Tibial nerve (tissue), 4 donors: ENCODE measurements around the gene FAHD1. TPM values are rescaled to one million over a fixed set of nuclear protein-coding genes. Genes with fewer than 3 reads are reported as not detected.

Experiments
- DNase-seq, 2 donors: peaks; one replicate each; pipeline ENCODE4 v3.0.0-alpha.2; 2019; ENCODE audit warnings: low spot score in 2 of 2
- H3K27ac ChIP-seq, 4 donors: fragments of 200-600 bp; sonication (generic) in 3 of 4; one replicate each; pipeline ENCODE4 v1.5.1; 2017 to 2019; ENCODE audit warnings: mild to moderate bottlenecking in 1 of 4
- H3K27me3 ChIP-seq, 2 donors: fragments of 200-600 bp; sonication (generic) in 1 of 2; one replicate each; pipeline versions ENCODE4 v1.5.1 to v1.6.0; 2017 to 2019
- H3K36me3 ChIP-seq, 3 donors: fragments of 200-600 bp; sonication (generic); one replicate each; pipeline ENCODE4 v1.5.1; 2018 to 2019
- H3K4me1 ChIP-seq, 4 donors: fragments of 200-600 bp; sonication (generic) in 3 of 4; one replicate each; pipeline ENCODE4 v1.5.1; 2017 to 2019
- H3K4me3 ChIP-seq, 4 donors: fragments of 200-600 bp; sonication (generic) in 3 of 4; one replicate each; pipeline ENCODE4 v1.5.1; 2017 to 2019; ENCODE audit warnings: mild to moderate bottlenecking in 1 of 4, moderate library complexity in 1 of 4
- H3K9me3 ChIP-seq, 4 donors: fragments of 200-600 bp; sonication (generic) in 3 of 4; one replicate each; pipeline ENCODE4 v1.5.1; 2017 to 2019
- EP300 ChIP-seq, 2 donors: sonication (generic); formaldehyde crosslinking; IDR thresholded peaks; one replicate each; pipeline ENCODE4 v1.6.1; 2017; ENCODE audit warnings: antibody characterized with exemption in 2 of 2, mild to moderate bottlenecking in 1 of 2
- POLR2A ChIP-seq, 2 donors: fragments of 450-650 bp; IDR thresholded peaks; one replicate each; pipeline ENCODE4 v1.6.1; 2017; ENCODE audit warnings: antibody characterized with exemption in 2 of 2, mild to moderate bottlenecking in 2 of 2, moderate library complexity in 2 of 2
- WGBS, 2 donors: methylation state at CpG; one replicate each; pipeline ENCODE4 v1.1.5; 2018; 5-methylcytosine and 5-hydroxymethylcytosine counted together
- total RNA-seq, 4 donors: library from RNA; depleted of rRNA; stranded (reverse); fragments of >200 nt; gene quantifications; one replicate each; pipeline ENCODE4 v1.1.0, GENCODE V29; 2016
- TF ChIP-seq, protein P1 (sequence below), 5 experiments: fragments of 200-600 bp in 3 of 5; fragments of 450-650 bp in 2 of 5; sonication (generic) in 3 of 5; IDR thresholded peaks; one replicate each; pipeline ENCODE4 v1.5.1; 2016 to 2019; ENCODE audit warnings: antibody characterized with exemption in 5 of 5, mild to moderate bottlenecking in 3 of 5, moderate library complexity in 2 of 5

FAHD1 gene
- total RNA-seq, 4 donors from 2014 or later, result 17.5 to 44.1 (median 33.7) TPM

DNA sequence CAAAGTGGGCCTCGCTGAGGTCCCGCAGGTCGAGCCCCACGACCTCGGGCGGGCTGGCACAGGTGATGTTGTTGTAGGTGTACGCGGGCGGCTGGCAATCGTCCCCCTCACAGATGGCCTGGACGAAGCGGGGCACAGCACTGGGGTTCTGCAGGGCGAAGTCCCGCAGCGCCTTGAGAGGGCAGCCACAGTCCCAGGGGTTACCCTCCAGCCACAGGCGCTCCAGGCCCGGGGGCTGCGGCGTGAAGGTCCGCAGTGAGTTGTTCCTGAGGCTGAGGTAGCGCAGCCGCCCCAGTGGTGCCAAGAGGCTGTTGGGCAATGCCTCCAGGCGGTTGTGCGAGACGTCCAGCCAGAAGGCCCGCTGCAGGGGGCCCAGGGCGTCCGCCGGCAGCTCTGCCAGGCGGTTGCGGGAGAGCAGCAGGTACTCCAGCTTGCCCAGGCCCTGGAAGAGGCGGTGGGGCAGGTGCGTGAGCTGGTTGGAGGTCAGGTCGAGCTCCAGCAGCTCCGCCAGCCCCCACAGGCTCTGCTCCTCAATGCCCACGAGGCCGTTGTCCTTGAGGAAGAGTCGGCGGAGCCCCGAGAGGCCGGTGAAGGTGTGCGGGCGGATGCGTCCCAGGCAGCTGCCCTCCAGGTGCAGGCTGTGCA lies 36.3 kb upstream of the FAHD1 start:
- peaks cover 0 to 31% (median 0%) of the 10 kb centered on the region in 4 donors for H3K4me1 ChIP-seq
- H3K27ac ChIP-seq, result no peak overlapping the region
- H3K36me3 ChIP-seq, result peaks cover 0 to 83% (median 6%) of the 10 kb centered on the region in 3 donors
- DNase-seq, result no peak
- no peaks in the 10 kb centered on the region for H3K9me3 ChIP-seq
- WGBS, 2 donors, result 86 to 95% methylated on average over 15 to 27 of the region's 44 CpGs
- TF ChIP-seq, protein P1, sequence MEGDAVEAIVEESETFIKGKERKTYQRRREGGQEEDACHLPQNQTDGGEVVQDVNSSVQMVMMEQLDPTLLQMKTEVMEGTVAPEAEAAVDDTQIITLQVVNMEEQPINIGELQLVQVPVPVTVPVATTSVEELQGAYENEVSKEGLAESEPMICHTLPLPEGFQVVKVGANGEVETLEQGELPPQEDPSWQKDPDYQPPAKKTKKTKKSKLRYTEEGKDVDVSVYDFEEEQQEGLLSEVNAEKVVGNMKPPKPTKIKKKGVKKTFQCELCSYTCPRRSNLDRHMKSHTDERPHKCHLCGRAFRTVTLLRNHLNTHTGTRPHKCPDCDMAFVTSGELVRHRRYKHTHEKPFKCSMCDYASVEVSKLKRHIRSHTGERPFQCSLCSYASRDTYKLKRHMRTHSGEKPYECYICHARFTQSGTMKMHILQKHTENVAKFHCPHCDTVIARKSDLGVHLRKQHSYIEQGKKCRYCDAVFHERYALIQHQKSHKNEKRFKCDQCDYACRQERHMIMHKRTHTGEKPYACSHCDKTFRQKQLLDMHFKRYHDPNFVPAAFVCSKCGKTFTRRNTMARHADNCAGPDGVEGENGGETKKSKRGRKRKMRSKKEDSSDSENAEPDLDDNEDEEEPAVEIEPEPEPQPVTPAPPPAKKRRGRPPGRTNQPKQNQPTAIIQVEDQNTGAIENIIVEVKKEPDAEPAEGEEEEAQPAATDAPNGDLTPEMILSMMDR (IDR thresholded peaks at IDR 0.05), result no peak
- TF ChIP-seq POLR2A (IDR thresholded peaks at IDR 0.05), result no peak
- TF ChIP-seq EP300 (IDR thresholded peaks at IDR 0.05), result no peak
- no peak overlapping the region for H3K4me3 ChIP-seq
- no peaks in the 10 kb centered on the region for H3K27me3 ChIP-seq

DNA sequence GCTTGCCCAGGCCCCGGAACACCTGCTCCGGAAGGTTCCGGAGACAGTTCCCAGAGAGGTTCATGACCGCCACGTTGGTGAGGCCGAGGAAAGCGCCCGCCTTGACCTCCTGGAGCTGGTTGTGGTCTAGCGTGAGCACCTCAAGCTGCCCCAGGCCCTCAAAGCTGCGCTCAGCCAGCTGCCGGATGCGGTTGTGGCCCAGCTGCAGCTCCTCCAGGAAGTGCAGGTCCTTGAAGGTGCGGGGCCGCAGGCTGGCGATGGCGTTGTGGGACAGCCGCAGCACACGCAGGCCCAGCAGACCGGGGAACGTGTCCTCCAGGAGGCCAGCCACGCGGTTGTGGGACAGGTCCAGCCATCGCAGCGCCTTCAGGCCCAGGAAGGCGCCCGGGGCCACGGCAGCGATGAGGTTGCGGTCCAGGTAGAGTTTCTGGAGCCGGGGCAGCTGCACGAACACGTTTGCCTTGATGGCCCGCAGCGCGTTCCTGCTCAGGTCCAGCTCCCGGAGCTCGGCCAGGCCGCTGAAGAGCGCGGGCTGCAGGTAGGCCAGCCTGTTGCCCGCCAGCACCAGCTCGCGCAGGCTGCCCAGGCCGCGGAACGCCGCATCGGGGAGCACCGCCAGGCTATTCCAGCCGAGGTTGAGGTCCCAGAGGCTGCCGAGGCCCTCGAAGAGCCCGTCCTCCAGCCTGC lies 35.6 kb upstream of the FAHD1 start:
- no peaks in the 10 kb centered on the region for H3K27me3 ChIP-seq
- no peak for TF ChIP-seq POLR2A (IDR thresholded peaks at IDR 0.05)
- TF ChIP-seq, protein P1 (IDR thresholded peaks at IDR 0.05), result no peak
- TF ChIP-seq EP300 (IDR thresholded peaks at IDR 0.05), result no peak
- H3K36me3 ChIP-seq, result peaks cover 0 to 76% (median 6%) of the 10 kb centered on the region in 3 donors
- 89 to 94% methylated on average over 11 to 25 of the region's 53 CpGs for WGBS, 2 donors
- H3K4me1 ChIP-seq, result peaks cover 0 to 24% (median 0%) of the 10 kb centered on the region in 4 donors
- H3K9me3 ChIP-seq, result no peaks in the 10 kb centered on the region
- DNase-seq, result no peak
- no peak overlapping the region for H3K4me3 ChIP-seq
- H3K27ac ChIP-seq, result no peak overlapping the region

DNA sequence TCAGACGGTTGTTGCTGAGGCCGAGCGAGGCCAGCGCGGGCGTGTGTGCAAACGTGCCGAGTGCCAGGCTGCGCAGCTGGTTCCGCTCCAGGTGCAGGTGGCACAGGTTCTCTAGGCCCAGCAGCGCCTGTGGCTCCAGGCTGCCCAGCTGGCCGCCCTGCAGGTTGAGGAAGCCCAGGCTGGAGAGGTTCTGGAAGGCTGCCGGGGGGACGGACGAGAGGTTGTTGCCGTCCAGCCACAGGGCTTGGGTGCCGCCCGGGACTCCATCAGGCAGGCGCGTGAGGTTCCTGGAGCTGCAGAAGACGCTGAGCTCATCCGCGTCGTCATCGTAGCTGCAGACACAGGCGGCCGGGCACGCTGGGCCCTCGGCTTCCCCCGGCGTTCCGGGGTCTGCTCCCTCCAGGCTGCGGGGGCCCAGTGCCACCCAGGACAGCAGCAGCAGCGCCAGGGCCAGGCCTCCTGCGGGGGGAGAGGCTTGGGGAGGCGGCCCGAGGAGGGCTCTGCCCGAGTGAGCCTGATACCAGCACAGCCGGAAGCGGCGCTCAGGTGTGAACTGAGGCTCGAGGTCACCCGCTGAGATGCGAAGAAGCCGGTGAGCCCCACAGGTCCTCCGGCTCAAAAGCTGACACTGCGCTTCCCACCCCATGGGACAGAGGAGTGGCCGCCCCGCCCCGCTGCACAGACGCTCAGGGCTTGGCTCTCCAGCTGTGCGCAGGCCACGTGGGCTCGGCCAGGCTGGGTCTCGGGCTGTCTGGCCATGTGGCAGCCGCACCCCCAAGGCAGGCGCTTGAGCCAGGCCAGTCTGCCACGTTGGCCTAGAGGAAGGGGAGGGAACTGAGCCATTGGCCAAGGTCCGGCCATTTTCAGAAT lies 34.8 kb upstream of the FAHD1 start:
- Histone ChIP-seq H3K36me3 (peaks cover 0 to 68% (median 6%) of the 10 kb centered on the region in 3 donors), H3K4me1 (peaks cover 0 to 21% (median 0%) of the 10 kb centered on the region in 4 donors), H3K9me3 (peaks cover 0 to 1% (median 0%) of the 10 kb centered on the region in 4 donors), H3K4me3 (no peak overlapping the region), H3K27ac (no peak overlapping the region), H3K27me3 (no peaks in the 10 kb centered on the region)
- TF ChIP-seq POLR2A (IDR thresholded peaks at IDR 0.05), result no peak
- no peak for TF ChIP-seq EP300 (IDR thresholded peaks at IDR 0.05)
- TF ChIP-seq, protein P1 (IDR thresholded peaks at IDR 0.05), result no peak
- 87% methylated on average over 41 to 48 of the region's 59 CpGs for WGBS, 2 donors
- DNase-seq, result no peak

DNA sequence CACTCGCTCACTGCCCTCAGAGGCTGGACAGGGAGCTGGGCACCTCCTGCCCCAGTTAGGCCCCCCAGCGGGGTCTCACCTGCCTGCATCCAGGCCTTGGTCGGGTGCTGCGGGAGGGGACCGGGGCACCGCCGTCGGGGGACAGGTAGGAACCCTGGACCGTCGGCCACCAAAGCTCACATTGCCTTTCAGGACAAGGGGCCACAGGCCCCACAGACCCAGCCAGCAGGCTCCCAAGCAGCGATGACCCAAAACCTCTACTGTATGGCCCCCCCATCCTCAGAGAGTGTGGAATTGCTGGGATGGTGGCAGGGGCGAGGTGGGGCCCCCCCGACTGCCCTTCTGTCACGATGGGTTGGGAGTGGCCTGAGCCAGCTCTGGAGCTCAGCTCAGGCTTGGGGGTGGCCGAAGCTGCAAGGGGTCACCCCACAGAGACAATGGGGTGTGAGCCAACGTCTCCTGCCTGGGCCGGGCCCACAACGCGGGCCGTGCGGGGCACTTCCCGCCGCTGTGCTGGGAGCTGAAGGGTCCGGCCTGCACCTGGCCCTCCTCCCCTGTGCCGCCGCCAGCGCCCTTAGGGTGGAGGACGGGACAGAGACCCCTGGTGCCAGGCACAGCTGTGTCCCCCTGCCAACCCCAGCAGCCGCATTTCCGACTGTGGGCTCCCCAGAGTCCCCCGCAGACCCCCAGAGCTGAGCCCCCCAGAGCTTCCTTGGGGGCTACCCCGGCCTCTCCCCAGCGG lies 34.0 kb upstream of the FAHD1 start:
- H3K9me3 ChIP-seq, result peaks cover 0 to 10% (median 0%) of the 10 kb centered on the region in 4 donors
- TF ChIP-seq POLR2A (IDR thresholded peaks at IDR 0.05), result no peak
- no peak for TF ChIP-seq EP300 (IDR thresholded peaks at IDR 0.05)
- TF ChIP-seq, protein P1 (IDR thresholded peaks at IDR 0.05), result no peak
- WGBS, 2 donors, result 78 to 85% methylated on average over 24 to 27 of the region's 33 CpGs

More for the DNA sequence above, 34.0 kb upstream of the FAHD1 start:
- Histone ChIP-seq H3K36me3 (peaks cover 0 to 60% (median 6%) of the 10 kb centered on the region in 3 donors), H3K27me3 (no peaks in the 10 kb centered on the region), H3K4me3 (no peak overlapping the region), H3K4me1 (peaks cover 0 to 16% (median 0%) of the 10 kb centered on the region in 4 donors), H3K27ac (no peak overlapping the region)
- DNase-seq, result no peak
